Activated gamma-delta T cell treated with anti-CD3 and anti-CD28 coated beads, Interleukin-2, amount 50 U/mL, for 16 hours (primary cell): ENCODE measurements around the gene SLC5A7.

ENCODE experiments used
- DNase-seq: peaks from one replicate; pipeline ENCODE4 v3.0.0-alpha.2; 2020; ENCODE audit warnings: low read depth

The SLC5A7 gene

GRCh38 chr2:107986278-107987217, at the start of gene SLC5A7:
TSS of gene SLC5A7 (plus strand) at chr2:107986524. CDS start at chr2:107988156, 1,632 bp downstream.
- DNase-seq, result no peak

- no peak for DNase-seq
Measured at GRCh38 chr2:107961395-107961794, 24.9 kb upstream of the SLC5A7 start.

DNA sequence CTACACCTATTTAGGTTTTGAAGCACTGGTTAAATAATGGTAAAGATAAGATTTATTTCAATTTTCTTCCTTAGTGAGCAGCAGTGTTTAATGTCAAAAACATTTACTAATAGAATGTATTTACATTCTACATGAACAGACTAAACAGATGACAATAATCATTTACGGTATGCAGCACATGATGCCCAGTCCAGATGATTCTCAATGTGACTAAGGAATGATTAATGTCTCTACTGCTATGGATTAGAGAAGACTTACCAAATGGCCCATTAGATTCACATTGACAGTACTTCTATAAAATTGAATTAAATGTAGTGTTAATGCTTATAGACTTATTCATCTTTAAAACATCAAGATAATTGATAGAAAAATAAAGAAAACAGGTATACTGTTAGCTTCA, 22.1 kb upstream of the SLC5A7 start:
- DNase-seq, result no peak

DNA sequence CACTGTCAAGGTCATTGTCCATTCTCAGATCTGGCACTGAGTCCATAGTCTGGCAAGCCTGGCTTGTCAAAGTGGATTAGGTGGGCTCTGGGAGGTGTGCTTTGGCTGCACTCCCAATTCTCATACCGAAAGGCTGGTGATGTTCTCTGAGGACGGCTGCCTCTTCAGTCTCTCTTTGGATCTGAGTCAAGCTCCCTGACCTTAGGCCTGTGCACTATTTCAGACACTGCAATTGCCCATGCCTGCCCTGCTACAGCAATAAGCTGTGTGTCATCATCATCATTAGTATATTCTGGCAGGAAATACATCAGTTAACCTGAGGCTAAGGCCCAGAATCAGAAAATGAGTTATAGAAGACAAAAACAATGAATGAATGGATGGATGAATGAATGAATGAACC, 1.6 kb upstream of the SLC5A7 start:
- DNase-seq, result no peak

DNA sequence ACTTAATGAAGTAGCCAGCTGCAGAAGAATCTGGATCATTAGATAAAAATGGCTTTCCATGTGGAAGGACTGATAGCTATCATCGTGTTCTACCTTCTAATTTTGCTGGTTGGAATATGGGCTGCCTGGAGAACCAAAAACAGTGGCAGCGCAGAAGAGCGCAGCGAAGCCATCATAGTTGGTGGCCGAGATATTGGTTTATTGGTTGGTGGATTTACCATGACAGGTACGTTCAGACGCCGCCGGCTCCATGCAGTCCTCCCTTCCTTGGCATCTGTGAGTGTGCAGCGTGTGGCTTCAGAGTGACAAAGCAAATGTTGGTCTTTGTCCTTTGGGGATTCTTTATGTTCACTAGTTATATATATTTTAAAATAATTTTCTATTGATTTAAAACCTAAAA, 1.8 kb downstream of the SLC5A7 start:
- DNase-seq, result no peak

DNA sequence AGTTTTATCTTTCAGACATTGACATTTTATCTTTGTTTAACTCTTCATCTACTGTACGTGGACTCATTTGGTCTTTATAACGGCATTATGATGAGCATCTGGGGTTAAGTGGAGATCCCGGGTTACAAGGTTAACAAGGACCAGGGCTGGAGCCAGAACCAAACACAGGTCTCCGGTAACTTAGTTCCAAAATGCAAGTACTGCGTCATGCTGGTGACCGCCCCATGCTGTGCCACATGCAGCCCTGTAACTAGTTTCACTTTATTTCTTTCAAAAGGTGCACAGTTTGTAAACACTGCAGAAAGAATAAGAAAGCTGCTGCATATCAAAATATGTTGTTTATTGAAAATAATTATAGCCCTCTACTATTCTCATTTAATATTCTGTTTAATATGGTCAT, 3.1 kb downstream of the SLC5A7 start:
- no peak for DNase-seq

DNA sequence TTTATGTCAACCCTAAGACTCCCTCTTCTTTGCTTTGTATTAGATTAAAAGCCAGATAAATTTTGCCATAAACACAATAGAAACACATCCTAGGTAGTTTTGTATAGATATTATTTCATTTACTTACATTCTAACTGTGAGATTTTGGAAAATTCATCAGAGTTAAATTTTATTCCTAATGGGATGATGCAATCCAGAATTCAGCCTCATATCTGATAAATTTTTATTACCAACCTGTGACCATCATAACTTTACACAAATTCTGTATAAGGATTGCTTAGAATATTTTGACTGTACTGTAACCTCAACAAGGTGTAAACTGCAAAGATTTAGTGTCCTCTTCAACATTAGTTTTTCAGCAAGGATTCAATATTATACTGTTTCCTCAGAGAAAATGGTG, 4.4 kb downstream of the SLC5A7 start:
- no peak for DNase-seq

DNA sequence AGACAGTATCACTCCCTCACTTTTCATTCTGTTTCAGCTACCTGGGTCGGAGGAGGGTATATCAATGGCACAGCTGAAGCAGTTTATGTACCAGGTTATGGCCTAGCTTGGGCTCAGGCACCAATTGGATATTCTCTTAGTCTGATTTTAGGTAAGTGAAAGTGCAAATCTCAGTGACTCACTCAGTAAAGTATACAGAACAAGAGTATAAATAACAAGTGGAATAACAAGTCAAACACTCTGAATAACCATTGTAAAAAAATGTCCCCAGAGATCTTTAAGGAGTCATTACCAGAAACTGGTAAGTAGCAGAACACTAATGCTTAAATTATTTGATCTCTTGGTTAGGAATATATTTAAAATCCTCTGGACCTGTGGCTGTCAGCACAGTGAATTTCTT, 5.7 kb downstream of the SLC5A7 start:
- no peak for DNase-seq

- DNase-seq, result no peak
Measured at GRCh38 chr2:107999158-107999557, 12.8 kb downstream of the SLC5A7 start.

- no peak for DNase-seq
Measured at GRCh38 chr2:108010912-108011591, 24.7 kb downstream of the SLC5A7 start.

GRCh38 chr2:108013305-108013704, 27.0 kb downstream of the SLC5A7 start:
- DNase-seq, result no peak

DNA sequence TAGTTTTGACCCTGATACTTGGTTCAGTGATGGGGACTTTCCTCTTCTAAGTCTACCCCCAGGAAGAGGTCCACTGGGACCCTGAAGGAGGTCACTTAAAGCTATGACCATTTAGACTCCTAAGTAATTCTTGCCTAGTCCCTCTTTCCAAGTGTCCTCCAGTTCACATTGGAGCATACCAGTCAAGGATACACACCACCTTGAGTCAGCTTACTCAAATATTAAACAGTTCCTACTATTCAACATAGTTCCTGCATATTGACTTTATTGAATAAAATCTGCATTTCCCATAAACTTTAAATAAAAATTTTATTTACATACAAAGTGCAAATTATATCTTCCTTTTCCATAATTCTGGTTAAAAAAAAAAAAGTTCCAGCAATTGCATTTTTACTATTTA, 36.3 kb downstream of the SLC5A7 start:
- DNase-seq, result no peak

DNA sequence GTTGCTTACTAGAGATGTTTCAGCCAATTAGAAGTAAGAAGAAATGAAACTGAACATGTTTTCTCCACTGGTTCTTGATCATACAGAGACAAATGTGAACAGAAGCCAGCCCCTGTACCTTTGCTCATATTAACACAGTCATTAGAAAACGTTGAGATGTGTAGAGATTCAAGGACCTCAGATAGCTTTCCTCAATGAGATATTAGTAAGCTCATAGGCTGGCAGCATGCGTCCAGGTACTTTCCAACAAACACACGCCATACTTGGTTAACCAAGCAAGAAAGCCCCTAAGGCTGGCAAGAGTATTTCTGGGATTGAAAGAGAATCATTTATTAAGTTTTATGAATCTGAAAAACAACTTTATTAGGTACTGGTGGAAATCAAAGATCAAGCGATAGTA, 37.5 kb downstream of the SLC5A7 start:
- DNase-seq, result no peak

GRCh38 chr2:108026092-108026794, 39.9 kb downstream of the SLC5A7 start:
- no peak for DNase-seq

GRCh38 chr2:108029496-108029895, 43.2 kb downstream of the SLC5A7 start:
- no peak for DNase-seq

DNA sequence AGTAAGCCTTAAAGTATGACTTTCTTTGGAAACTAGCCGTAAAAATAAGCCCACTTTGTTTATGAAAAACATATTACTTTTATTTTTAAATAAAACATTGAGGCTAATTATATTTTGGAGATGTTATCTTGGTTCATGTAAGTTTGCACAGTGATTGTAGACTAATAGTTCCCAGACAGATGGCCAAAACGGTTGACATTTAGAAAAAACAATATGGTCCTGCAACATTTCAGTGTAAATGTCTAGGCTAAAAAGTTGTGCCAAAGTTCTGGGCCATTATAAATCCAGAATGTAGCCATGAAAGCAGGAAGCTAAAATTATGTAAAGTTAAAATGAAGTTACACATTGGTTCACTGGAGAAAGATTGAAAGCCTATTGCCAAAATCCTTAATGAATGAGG, 43.6 kb downstream of the SLC5A7 start:
- no peak for DNase-seq

DNA sequence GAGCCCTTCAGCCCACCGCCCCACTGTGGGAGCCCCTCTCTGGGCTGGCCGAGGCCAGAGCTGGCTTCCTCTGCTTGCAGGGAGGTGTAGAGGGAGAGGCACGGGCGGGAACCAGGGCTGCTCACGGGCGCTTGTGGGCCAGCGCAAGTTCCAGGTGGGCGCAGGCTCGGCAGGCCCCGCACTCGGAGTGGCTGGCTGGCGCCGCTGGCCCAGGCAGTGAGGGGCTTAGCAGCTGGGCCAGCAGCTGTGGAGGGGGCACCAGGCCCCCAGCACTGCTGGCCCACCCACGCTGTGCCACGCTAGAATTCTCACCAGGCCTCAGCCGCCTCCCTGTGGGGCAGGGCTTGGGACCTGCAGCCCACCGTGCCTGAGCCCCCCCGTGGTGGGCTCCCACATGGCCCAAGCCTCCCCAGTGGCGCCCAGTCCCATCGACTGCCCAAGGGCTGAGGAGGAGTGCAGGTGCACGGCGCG, 45.2 kb downstream of the SLC5A7 start:
- DNase-seq, result no peak

DNA sequence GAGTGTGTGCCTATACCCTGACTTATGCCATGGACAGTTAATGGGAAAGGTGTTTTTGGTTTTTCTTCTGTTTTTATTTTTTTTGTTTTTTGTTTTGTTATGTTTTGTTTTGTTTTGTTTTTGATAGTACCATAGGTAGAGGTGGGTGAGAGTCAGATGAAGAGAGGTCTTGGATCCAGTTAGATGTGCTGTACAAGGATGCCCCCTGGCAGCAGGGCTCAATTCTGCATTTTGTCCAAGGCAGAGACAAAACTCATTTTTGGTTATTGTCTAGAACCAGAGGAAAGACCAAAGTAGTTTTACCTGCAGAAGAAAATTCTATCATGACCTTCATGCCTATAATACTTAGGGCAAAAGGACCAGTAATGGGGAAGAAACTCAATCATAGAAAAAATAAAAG, 48.5 kb downstream of the SLC5A7 start:
- no peak for DNase-seq

DNA sequence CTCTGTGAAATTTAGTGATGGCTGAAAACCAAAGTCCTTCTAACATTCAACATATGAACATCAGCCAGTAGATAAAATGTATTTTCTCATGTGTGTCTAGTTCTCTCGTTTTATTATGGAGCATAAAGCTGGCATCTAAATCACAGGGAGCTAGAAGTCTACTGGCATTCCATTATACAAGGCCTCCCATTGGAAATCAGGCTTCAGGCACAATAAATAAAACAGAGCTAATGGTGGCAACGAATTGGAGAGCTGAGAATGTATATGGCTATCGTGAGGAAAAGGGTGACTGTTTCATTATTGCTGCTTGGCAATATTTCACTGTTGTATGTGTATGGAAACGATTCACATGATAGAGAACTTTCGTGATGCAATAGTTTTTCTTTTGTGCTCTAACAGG, 62.4 kb downstream of the SLC5A7 start:
- DNase-seq, result no peak

- no peak for DNase-seq
Measured at GRCh38 chr2:108058576-108059137, 72.3 kb downstream of the SLC5A7 start.

DNA sequence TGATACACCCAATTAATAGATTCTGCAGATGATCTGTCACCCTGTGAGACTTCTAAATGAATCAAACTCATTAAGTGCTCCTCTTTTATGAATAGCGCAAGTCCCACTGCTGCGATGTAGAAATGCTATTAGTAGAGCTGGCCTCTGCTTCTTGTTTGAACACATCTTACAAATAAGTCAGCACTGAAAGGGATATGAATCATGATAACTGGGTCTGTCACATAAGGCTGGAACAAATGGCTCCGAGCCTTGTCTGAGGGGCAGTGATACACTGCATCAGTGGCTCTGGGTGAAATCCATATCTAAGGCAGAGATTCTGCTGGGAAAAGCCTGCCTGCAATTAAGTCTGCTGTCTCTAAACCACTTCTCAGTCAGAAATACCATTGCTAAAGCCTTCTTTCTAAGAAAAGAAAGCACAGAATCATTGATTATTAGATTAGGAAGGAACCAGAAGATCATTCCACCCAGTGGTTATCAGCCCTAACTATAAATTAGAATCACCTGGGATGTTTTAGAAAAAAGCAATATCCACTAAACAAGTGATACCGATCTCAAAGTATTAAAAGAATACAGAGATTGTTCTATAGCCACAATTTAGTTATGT, 75.2 kb downstream of the SLC5A7 start:
- no peak for DNase-seq
